HK-2 (cell line): Measurements from ENCODE around the gene C9orf72.

Experiments used
- DNase-seq: peaks from one replicate; pipeline ENCODE4 v3.0.0-alpha.2; 2018; ENCODE audit not compliant: unreplicated experiment

C9orf72 gene

GRCh38 chr9:27581826-27582225 lies 8.5 kb upstream of the C9orf72 start:
- DNase-seq, result no peak

GRCh38 chr9:27573634-27574590 lies 631 bp upstream of the C9orf72 start:
- peak; percentile 80 for DNase-seq

GRCh38 chr9:27572566-27572917 lies 739 bp downstream of the C9orf72 start:
- DNase-seq, result no peak

GRCh38 chr9:27572061-27572460 lies 1.2 kb downstream of the C9orf72 start:
- no peak for DNase-seq

- no peak for DNase-seq
Measured at GRCh38 chr9:27571011-27571410, 2.3 kb downstream of the C9orf72 start.

- no peak for DNase-seq
Measured at GRCh38 chr9:27569406-27569805, 3.9 kb downstream of the C9orf72 start.

GRCh38 chr9:27566118-27566517 lies 7.2 kb downstream of the C9orf72 start:
- DNase-seq, result no peak

GRCh38 chr9:27565696-27566095 lies 7.6 kb downstream of the C9orf72 start:
- DNase-seq, result no peak

GRCh38 chr9:27564670-27565069 lies 8.6 kb downstream of the C9orf72 start:
- no peak for DNase-seq

- no peak for DNase-seq
Measured at GRCh38 chr9:27563738-27564430, 9.4 kb downstream of the C9orf72 start.

- DNase-seq, result no peak
Measured at GRCh38 chr9:27561685-27562084, 11.6 kb downstream of the C9orf72 start.

GRCh38 chr9:27560457-27560856 lies 12.8 kb downstream of the C9orf72 start:
- DNase-seq, result no peak

GRCh38 chr9:27558307-27558706 lies 15.0 kb downstream of the C9orf72 start:
- DNase-seq, result no peak

GRCh38 chr9:27556470-27556869 lies 16.8 kb downstream of the C9orf72 start:
- no peak for DNase-seq

- DNase-seq, result no peak
Measured at GRCh38 chr9:27554712-27555111, 18.6 kb downstream of the C9orf72 start.

- DNase-seq, result no peak
Measured at GRCh38 chr9:27549196-27549755, 24.0 kb downstream of the C9orf72 start.

GRCh38 chr9:27548055-27548741 lies 25.1 kb downstream of the C9orf72 start:
- DNase-seq, result no peak

- DNase-seq, result no peak
Measured at GRCh38 chr9:27545471-27545870, 27.8 kb downstream of the C9orf72 start.

- DNase-seq, result no peak
Measured at GRCh38 chr9:27542508-27542907, 30.8 kb downstream of the C9orf72 start.

GRCh38 chr9:27541740-27542139 lies 31.5 kb downstream of the C9orf72 start:
- no peak for DNase-seq

GRCh38 chr9:27540502-27540901 lies 32.8 kb downstream of the C9orf72 start:
- no peak for DNase-seq
